Kidney epithelial cell (primary cell): ENCODE results near the gene R3HDM1. TPM values are rescaled to one million over a fixed set of nuclear protein-coding genes. Genes with fewer than 3 reads are reported as not detected.

Experiments used
- DNase-seq: peaks from one replicate; pipeline ENCODE4 v3.0.0-alpha.2; 2010; ENCODE audit warnings: low read depth
- H3K27me3 ChIP-seq: 2 replicates; pipeline ENCODE4 v1.6.0; 2011; ENCODE audit warnings: low read length; ENCODE audit not compliant: control insufficient read depth, insufficient read depth
- H3K36me3 ChIP-seq: 2 replicates; pipeline ENCODE4 v1.5.1; 2011; ENCODE audit warnings: low read length; ENCODE audit not compliant: control insufficient read depth, insufficient read depth
- H3K4me3 ChIP-seq: 2 replicates; pipeline ENCODE4 v1.5.1; 2011; ENCODE audit warnings: low read depth, mild to moderate bottlenecking, control low read depth, low read length
- total RNA-seq: library from RNA; depleted of rRNA; stranded (reverse); fragments of >200 nt; gene quantifications from 2 replicates; pipeline ENCODE4 v1.2.3, GENCODE V29; 2015
- TF ChIP-seq, protein P1 (sequence below): IDR thresholded peaks from 2 replicates; pipeline ENCODE4 v1.5.1; 2011; ENCODE audit warnings: mild to moderate bottlenecking, moderate library complexity, low read length, control low read depth, inconsistent platforms; ENCODE audit not compliant: insufficient read depth, poor library complexity, severe bottlenecking

Gene R3HDM1
- total RNA-seq, 1 donor from 2014 or later, result 12.7 TPM

- H3K4me3 ChIP-seq, result no peak overlapping the region
- TF ChIP-seq, protein P1, sequence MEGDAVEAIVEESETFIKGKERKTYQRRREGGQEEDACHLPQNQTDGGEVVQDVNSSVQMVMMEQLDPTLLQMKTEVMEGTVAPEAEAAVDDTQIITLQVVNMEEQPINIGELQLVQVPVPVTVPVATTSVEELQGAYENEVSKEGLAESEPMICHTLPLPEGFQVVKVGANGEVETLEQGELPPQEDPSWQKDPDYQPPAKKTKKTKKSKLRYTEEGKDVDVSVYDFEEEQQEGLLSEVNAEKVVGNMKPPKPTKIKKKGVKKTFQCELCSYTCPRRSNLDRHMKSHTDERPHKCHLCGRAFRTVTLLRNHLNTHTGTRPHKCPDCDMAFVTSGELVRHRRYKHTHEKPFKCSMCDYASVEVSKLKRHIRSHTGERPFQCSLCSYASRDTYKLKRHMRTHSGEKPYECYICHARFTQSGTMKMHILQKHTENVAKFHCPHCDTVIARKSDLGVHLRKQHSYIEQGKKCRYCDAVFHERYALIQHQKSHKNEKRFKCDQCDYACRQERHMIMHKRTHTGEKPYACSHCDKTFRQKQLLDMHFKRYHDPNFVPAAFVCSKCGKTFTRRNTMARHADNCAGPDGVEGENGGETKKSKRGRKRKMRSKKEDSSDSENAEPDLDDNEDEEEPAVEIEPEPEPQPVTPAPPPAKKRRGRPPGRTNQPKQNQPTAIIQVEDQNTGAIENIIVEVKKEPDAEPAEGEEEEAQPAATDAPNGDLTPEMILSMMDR, result no peak
- no peaks in the 10 kb centered on the region for H3K27me3 ChIP-seq
- H3K36me3 ChIP-seq, result no peaks in the 10 kb centered on the region
- no peak for DNase-seq
Observed at GRCh38 chr2:135743860-135744259, 212.6 kb downstream of the R3HDM1 start.

GRCh38 chr2:135744760-135745314 is 213.6 kb downstream of the R3HDM1 start:
- Histone ChIP-seq H3K36me3 (peaks cover 2% of the 10 kb centered on the region), H3K27me3 (no peaks in the 10 kb centered on the region), H3K4me3 (no peak overlapping the region)
- DNase-seq, result no peak
- TF ChIP-seq, protein P1, result no peak

DNA sequence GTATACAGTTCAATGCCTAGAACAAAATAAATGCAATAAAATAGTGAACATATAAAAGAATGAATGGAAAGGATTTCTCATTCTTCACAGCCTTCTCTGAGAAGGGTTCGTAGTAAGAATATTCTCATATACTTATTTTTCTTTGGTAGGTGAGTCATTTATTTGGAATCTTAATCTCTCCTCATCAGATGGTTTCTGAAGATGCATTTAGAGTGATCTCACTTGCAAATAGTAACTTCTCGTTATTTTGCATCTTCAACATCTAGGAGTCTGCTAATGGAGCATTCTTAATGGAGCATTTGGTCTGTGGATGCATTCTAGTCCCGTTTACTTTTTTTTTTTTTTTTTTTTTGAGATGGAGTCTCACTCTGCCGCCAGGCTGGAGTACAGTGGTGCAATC is 214.3 kb downstream of the R3HDM1 start:
- DNase-seq, result no peak
- TF ChIP-seq, protein P1, result no peak
- H3K4me3 ChIP-seq, result no peak overlapping the region

DNA sequence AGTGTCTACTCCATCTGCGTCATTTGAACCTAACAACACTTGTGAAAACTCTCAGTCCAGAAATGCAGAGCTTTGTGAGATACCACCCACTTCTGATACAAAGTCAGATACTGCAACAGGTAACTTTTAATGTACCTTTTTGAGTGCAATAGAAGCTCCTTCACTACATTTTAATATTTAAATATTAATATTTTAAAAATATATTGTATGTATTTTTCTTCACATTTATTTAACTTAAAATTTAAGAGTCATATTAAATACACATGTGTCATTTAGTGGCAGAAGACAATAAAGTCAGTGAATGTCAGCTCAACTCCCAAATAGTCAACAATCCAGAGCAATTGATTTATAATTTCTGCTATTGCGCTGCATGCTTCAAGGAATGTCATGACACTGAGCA is 224.3 kb downstream of the R3HDM1 start:
- no peaks in the 10 kb centered on the region for H3K27me3 ChIP-seq
- no peak overlapping the region for H3K4me3 ChIP-seq
- no peak for DNase-seq
- TF ChIP-seq, protein P1, result no peak
- no peaks in the 10 kb centered on the region for H3K36me3 ChIP-seq

More for the DNA sequence above, 214.3 kb downstream of the R3HDM1 start:
- Histone ChIP-seq H3K36me3 (peaks cover 2% of the 10 kb centered on the region), H3K27me3 (no peaks in the 10 kb centered on the region)

- no peak overlapping the region for H3K4me3 ChIP-seq
- no peaks in the 10 kb centered on the region for H3K27me3 ChIP-seq
- no peak for DNase-seq
- TF ChIP-seq, protein P1, result no peak
- H3K36me3 ChIP-seq, result no peaks in the 10 kb centered on the region
Observed at GRCh38 chr2:135756692-135757091, 225.4 kb downstream of the R3HDM1 start.

- H3K36me3 ChIP-seq, result no peaks in the 10 kb centered on the region
- no peak overlapping the region for H3K4me3 ChIP-seq
- DNase-seq, result no peak
- H3K27me3 ChIP-seq, result no peaks in the 10 kb centered on the region
- TF ChIP-seq, protein P1, result no peak
Observed at GRCh38 chr2:135762022-135762421, 230.7 kb downstream of the R3HDM1 start.
